CD4-positive, alpha-beta T cell treated with Interleukin-17A for 4 hours (primary cell): ENCODE measurements around the gene ALDH1L2.
A peak's percentile ranks its signal among the peaks of the same experiment; 100 is the strongest.
"Not testable (repeated sequence)": the region's sequence is repeated elsewhere in the genome, so short reads cannot be mapped to it uniquely, and the experiment has no call there.

Experiments used
- DNase-seq: peaks from one replicate; pipeline ENCODE4 v3.0.0-alpha.2; 2020; ENCODE audit warnings: mixed read lengths

Gene ALDH1L2

GRCh38 chr12:105030820-105031807 is 53.1 kb downstream of the ALDH1L2 start:
- no peak for DNase-seq

- DNase-seq = no peak
Observed at GRCh38 chr12:105026411-105026810, 57.8 kb downstream of the ALDH1L2 start.

- DNase-seq = no peak
Observed at GRCh38 chr12:105025890-105026289, 58.4 kb downstream of the ALDH1L2 start.

GRCh38 chr12:105024928-105025327 is 59.3 kb downstream of the ALDH1L2 start:
- DNase-seq = no peak

GRCh38 chr12:105020241-105020962 is 63.9 kb downstream of the ALDH1L2 start:
- no peak for DNase-seq

- no peak for DNase-seq
Observed at GRCh38 chr12:105018776-105019175, 65.5 kb downstream of the ALDH1L2 start.

- no peak for DNase-seq
Observed at GRCh38 chr12:105018012-105018411, 66.2 kb downstream of the ALDH1L2 start.

- no peak for DNase-seq
Observed at GRCh38 chr12:105015543-105015942, 68.7 kb downstream of the ALDH1L2 start.

GRCh38 chr12:105014603-105015002 is 69.7 kb downstream of the ALDH1L2 start:
- no peak for DNase-seq

- no peak for DNase-seq
Observed at GRCh38 chr12:105013892-105014291, 70.4 kb downstream of the ALDH1L2 start.

- no peak for DNase-seq
Observed at GRCh38 chr12:105001476-105001875, 82.8 kb downstream of the ALDH1L2 start.

GRCh38 chr12:104999347-104999685 is 84.9 kb downstream of the ALDH1L2 start:
- DNase-seq = no peak

GRCh38 chr12:104998423-104999346 is 85.6 kb downstream of the ALDH1L2 start:
- DNase-seq = no peak

GRCh38 chr12:104997541-104997940 is 86.7 kb downstream of the ALDH1L2 start:
- DNase-seq = no peak

- no peak for DNase-seq
Observed at GRCh38 chr12:104994336-104994735, 89.9 kb downstream of the ALDH1L2 start.

- no peak for DNase-seq
Observed at GRCh38 chr12:104991565-104992128, 92.6 kb downstream of the ALDH1L2 start.

- no peak for DNase-seq
Observed at GRCh38 chr12:104990950-104991349, 93.3 kb downstream of the ALDH1L2 start.

- peak; percentile 90 for DNase-seq
Observed at GRCh38 chr12:104986022-104986941, 98.0 kb downstream of the ALDH1L2 start, which contains the start of gene NOPCHAP1. TSS of gene NOPCHAP1 (plus strand) at chr12:104986316. CDS start at chr12:104986353, 37 bp downstream.

GRCh38 chr12:104985206-104985605 is 99.1 kb downstream of the ALDH1L2 start:
- no peak for DNase-seq

GRCh38 chr12:104977688-104978087 is 106.6 kb downstream of the ALDH1L2 start:
- DNase-seq = not testable (repeated sequence)

- DNase-seq = no peak
Observed at GRCh38 chr12:104976703-104977102, 107.6 kb downstream of the ALDH1L2 start.
